SK-N-SH (cell line): ENCODE measurements around the gene SORD. TPM values are rescaled to one million over a fixed set of nuclear protein-coding genes. Genes with fewer than 3 reads are reported as not detected.

Experiments
- CTCF ChIA-PET: fragments of 300-600, 350-600 bp; formaldehyde crosslinking; extraction: SDS; loops from one replicate; lab custom pipeline; 2021; lab: Yijun Ruan, JAX
- POLR2A ChIA-PET: fragments of 350-600 bp; sonication (Branson Sonifier 250); formaldehyde crosslinking; extraction: SDS; loops from one replicate; lab custom pipeline; 2020; ENCODE audit warnings: antibody characterized with exemption, inconsistent platforms; lab: Yijun Ruan, JAX
- DNase-seq: peaks from one replicate; pipeline ENCODE4 v3.0.0; 2012
- H2AFZ ChIP-seq: fragments of 200-600 bp; sonication (generic); 2 replicates; pipeline ENCODE4 v1.8.1; 2016; ENCODE audit warnings: antibody characterized with exemption, mild to moderate bottlenecking, low read depth
- H3F3A ChIP-seq: fragments of 200-600 bp; sonication (generic); replicated peaks from 2 replicates; pipeline ENCODE3; 2016; ENCODE audit warnings: antibody characterized with exemption, mild to moderate bottlenecking; ENCODE audit not compliant: insufficient read depth
- H3K27ac ChIP-seq, 2 experiments: fragments of 200-500 bp in 1 of 2; fragments of 200-600 bp in 1 of 2; sonication (Bioruptor generic) in 1 of 2; sonication (generic), shearing (Covaris generic) in 1 of 2; 2 replicates each; pipeline versions ENCODE4 v1.5.1 to v1.6.1; 2014 to 2016; ENCODE audit warnings: low read depth in 2 of 2, inconsistent platforms in 1 of 2, low read length in 1 of 2, mild to moderate bottlenecking in 1 of 2, mixed read lengths in 1 of 2
- H3K27me3 ChIP-seq: fragments of 200-600 bp; sonication (generic), shearing (Covaris generic); 2 replicates; pipeline ENCODE4 v1.6.1; 2016; ENCODE audit warnings: mixed run types; ENCODE audit not compliant: insufficient read depth
- H3K36me3 ChIP-seq, 2 experiments: fragments of 200-500 bp in 1 of 2; fragments of 200-600 bp in 1 of 2; sonication (Bioruptor generic) in 1 of 2; sonication (generic) in 1 of 2; replicated peaks in 1 of 2; 2 replicates each; pipeline versions ENCODE3 to v1.5.1; 2014 to 2016; ENCODE audit warnings: low read length in 1 of 2, mild to moderate bottlenecking in 1 of 2; ENCODE audit not compliant: insufficient read depth in 2 of 2, control insufficient read depth in 1 of 2
- H3K4me1 ChIP-seq, 2 experiments: fragments of 200-500 bp in 1 of 2; fragments of 200-600 bp in 1 of 2; sonication (Bioruptor generic) in 1 of 2; sonication (generic), shearing (Covaris generic) in 1 of 2; 2 replicates each; pipeline versions ENCODE4 v1.5.1 to v1.6.1; 2014 to 2016; ENCODE audit warnings: low read depth in 1 of 2, low read length in 1 of 2, mixed run types in 1 of 2; ENCODE audit not compliant: insufficient read depth in 2 of 2, control insufficient read depth in 1 of 2
- H3K4me2 ChIP-seq: fragments of 200-600 bp; sonication (generic), shearing (Covaris generic); 2 replicates; pipeline ENCODE4 v1.6.1; 2017; ENCODE audit warnings: mixed run types
- H3K4me3 ChIP-seq, 2 experiments: fragments of 200-500 bp in 1 of 2; fragments of 200-600 bp in 1 of 2; sonication (Bioruptor generic) in 1 of 2; sonication (generic), shearing (Covaris generic) in 1 of 2; 2 replicates each; pipeline versions ENCODE4 v1.5.1 to v1.8.1; 2014 to 2016; ENCODE audit warnings: low read depth in 2 of 2, inconsistent platforms in 1 of 2, low read length in 1 of 2, mild to moderate bottlenecking in 1 of 2, mixed read lengths in 1 of 2, moderate library complexity in 1 of 2
- H3K79me2 ChIP-seq: fragments of 200-600 bp; sonication (generic); 2 replicates; pipeline ENCODE4 v1.8.1; 2017; ENCODE audit warnings: mild to moderate bottlenecking; ENCODE audit not compliant: insufficient read depth
- H3K9ac ChIP-seq: fragments of 200-600 bp; sonication (generic); 2 replicates; pipeline ENCODE4 v1.6.1; 2017; ENCODE audit warnings: mixed run types
- H3K9me2 ChIP-seq: fragments of 200-600 bp; sonication (generic); 2 replicates; pipeline ENCODE4 v1.6.1; 2017; ENCODE audit warnings: mixed run types
- H3K9me3 ChIP-seq: fragments of 200-600 bp; sonication (generic); 2 replicates; pipeline ENCODE4 v1.6.1; 2017; ENCODE audit warnings: mixed run types, mild to moderate bottlenecking, moderate library complexity
- H4K20me1 ChIP-seq: fragments of 200-600 bp; sonication (generic); 2 replicates; pipeline ENCODE4 v1.6.1; 2017; ENCODE audit warnings: mild to moderate bottlenecking, mixed run types; ENCODE audit not compliant: insufficient read depth
- CHD2 ChIP-seq: fragments of 150-350 bp; IDR thresholded peaks from 2 replicates; pipeline ENCODE4 v1.6.1; 2018; ENCODE audit warnings: low read length; ENCODE audit not compliant: partially characterized antibody
- CTCF ChIP-seq: fragments of 200-600 bp; sonication (generic); IDR thresholded peaks from 2 replicates; pipeline ENCODE4 v1.6.1; 2017; ENCODE audit warnings: antibody characterized with exemption, mild to moderate bottlenecking, moderate library complexity
- EP300 ChIP-seq, 2 experiments: IDR thresholded peaks; 2 replicates each; pipeline versions ENCODE4 v1.4.0 to v1.6.1; 2012; ENCODE audit warnings: borderline replicate concordance in 1 of 2, low read depth in 1 of 2, low read length in 1 of 2
- FOXM1 ChIP-seq: IDR thresholded peaks from 2 replicates; pipeline ENCODE4 v1.4.0; 2012; ENCODE audit warnings: low read depth, mild to moderate bottlenecking
- JUND ChIP-seq: IDR thresholded peaks from 2 replicates; pipeline ENCODE4 v1.4.0; 2012
- MEF2A ChIP-seq: IDR thresholded peaks from 2 replicates; pipeline ENCODE4 v1.4.0; 2012; ENCODE audit warnings: low read depth, borderline replicate concordance
- MXI1 ChIP-seq: IDR thresholded peaks from 2 replicates; pipeline ENCODE4 v1.6.1; 2012; ENCODE audit warnings: mild to moderate bottlenecking, low read depth, low read length, improper control_type of control experiment
- NRF1 ChIP-seq: IDR thresholded peaks from 2 replicates; pipeline ENCODE4 v1.6.1; 2012; ENCODE audit warnings: low read depth, mild to moderate bottlenecking, low read length
- PBX3 ChIP-seq: IDR thresholded peaks from 2 replicates; pipeline ENCODE4; 2012
- POLR2AphosphoS5 ChIP-seq: IDR thresholded peaks from 2 replicates; pipeline ENCODE4 v1.6.1; 2012; ENCODE audit warnings: low read depth, low read length
- RAD21 ChIP-seq: IDR thresholded peaks from 2 replicates; pipeline ENCODE4 v1.6.1; 2012; ENCODE audit warnings: mild to moderate bottlenecking, low read length
- REST ChIP-seq: IDR thresholded peaks from 2 replicates; pipeline ENCODE4 v1.6.1; 2012; ENCODE audit warnings: mild to moderate bottlenecking, low read depth, low read length, moderate library complexity
- RFX5 ChIP-seq: IDR thresholded peaks from 2 replicates; pipeline ENCODE4 v1.6.1; 2012; ENCODE audit warnings: mild to moderate bottlenecking, improper control_type of control experiment, low read length
- SMC3 ChIP-seq: IDR thresholded peaks from 2 replicates; pipeline ENCODE4 v1.6.1; 2012; ENCODE audit warnings: low read depth, low read length, improper control_type of control experiment
- TAF1 ChIP-seq: IDR thresholded peaks from 2 replicates; pipeline ENCODE4 v1.6.1; 2012; ENCODE audit warnings: low read depth, mild to moderate bottlenecking, low read length, moderate library complexity, borderline replicate concordance
- YY1 ChIP-seq: IDR thresholded peaks from 2 replicates; pipeline ENCODE4 v1.4.0; 2012; ENCODE audit warnings: low read depth, mild to moderate bottlenecking
- WGBS: methylation state at CpG from one replicate; pipeline ENCODE4 v1.1.6; 2017; ENCODE audit warnings: low lambda C conversion rate; 5-methylcytosine and 5-hydroxymethylcytosine counted together
- polyA plus RNA-seq, 3 experiments: library from polyadenylated mRNA; depleted of rRNA; stranded (reverse); fragments of >200 nt; gene quantifications; 2 replicates each; pipeline ENCODE4 v1.2.3, GENCODE V29; 2012

Gene SORD
- polyA plus RNA-seq, 1 of the 3 experiments (the other 2 are of a cell fraction): 35.1 TPM

GRCh38 chr15:45105586-45105985 is 82.6 kb downstream of the SORD start:
- no peak overlapping the region for H3K4me3 ChIP-seq
- no peaks in the 10 kb centered on the region for H3K9me3 ChIP-seq
- no peaks in the 10 kb centered on the region for H4K20me1 ChIP-seq
- no peaks in the 10 kb centered on the region for H3F3A ChIP-seq
- H3K9me2 ChIP-seq: no peaks in the 10 kb centered on the region
- no peak overlapping the region for H3K9ac ChIP-seq
- WGBS: 84% methylated on average over 10 of the region's 11 CpGs
- H2AFZ ChIP-seq: no peak overlapping the region
- no peak overlapping the region for H3K4me2 ChIP-seq
- no peaks in the 10 kb centered on the region for H3K79me2 ChIP-seq
- no peak for DNase-seq
- H3K4me1 ChIP-seq: no peaks in the 10 kb centered on the region; a peak in 1 of 4 replicates
- H3K27ac ChIP-seq: no peak overlapping the region
- no peaks in the 10 kb centered on the region for H3K36me3 ChIP-seq
- H3K27me3 ChIP-seq: peaks cover 19% of the 10 kb centered on the region; the same call in 1 of the 2 replicates
- TF ChIP-seq RAD21 (no peak), CHD2 (no peak), REST (no peak), YY1 (no peak), POLR2AphosphoS5 (no peak), SMC3 (no peak), RFX5 (no peak), EP300 (IDR thresholded peaks at IDR 0.05; ENCODE audit: borderline replicate concordance in 1 of 2, low read depth in 1 of 2, low read length in 1 of 2) (no peak), PBX3 (no peak), FOXM1 (no peak)
- CTCF ChIA-PET: interaction anchor here (1.0 to 3.4 kb wide), 3 partner anchors 13 to 100 kb away, joined by 3 to 24 read pairs (median 4); no protein-coding TSS in a partner anchor
- POLR2A ChIA-PET: no interaction called here

GRCh38 chr15:45106002-45106790 is 83.2 kb downstream of the SORD start:
- H3K36me3 ChIP-seq: no peaks in the 10 kb centered on the region
- no peak overlapping the region for H2AFZ ChIP-seq
- no peaks in the 10 kb centered on the region; a peak in 1 of 4 replicates for H3K4me1 ChIP-seq
- ChIA-PET POLR2A (no interaction called here), CTCF (interaction anchor here (0.6 to 3.4 kb wide), 4 partner anchors 12 to 114 kb away, joined by 3 to 24 read pairs (median 4); no protein-coding TSS in a partner anchor)
- no peaks in the 10 kb centered on the region for H3K9me3 ChIP-seq
- no peaks in the 10 kb centered on the region for H4K20me1 ChIP-seq
- no peaks in the 10 kb centered on the region for H3K9me2 ChIP-seq
- H3K79me2 ChIP-seq: no peaks in the 10 kb centered on the region
- peaks cover 20% of the 10 kb centered on the region; the same call in 1 of the 2 replicates for H3K27me3 ChIP-seq
- no peak for DNase-seq
- H3K9ac ChIP-seq: no peak overlapping the region
- H3K27ac ChIP-seq: no peak overlapping the region
- WGBS: 52% methylated on average over 8 of the region's 15 CpGs
- no peak overlapping the region for H3K4me3 ChIP-seq
- H3K4me2 ChIP-seq: no peak overlapping the region
- no peaks in the 10 kb centered on the region for H3F3A ChIP-seq
- TF ChIP-seq MXI1 (no peak), CTCF (no peak), RAD21 (no peak), REST (no peak), TAF1 (no peak), NRF1 (no peak), JUND (no peak), MEF2A (no peak)
